GM18511 (cell line): ENCODE results near the gene GDF7.

Experiments
- ATAC-seq: cut with Tn5 transposase; IDR thresholded peaks from one replicate; pipeline ENCODE4 v1.9.1; 2021; ENCODE audit warnings: mild to moderate bottlenecking, moderate library complexity; ENCODE audit not compliant: unreplicated experiment

The GDF7 gene

DNA sequence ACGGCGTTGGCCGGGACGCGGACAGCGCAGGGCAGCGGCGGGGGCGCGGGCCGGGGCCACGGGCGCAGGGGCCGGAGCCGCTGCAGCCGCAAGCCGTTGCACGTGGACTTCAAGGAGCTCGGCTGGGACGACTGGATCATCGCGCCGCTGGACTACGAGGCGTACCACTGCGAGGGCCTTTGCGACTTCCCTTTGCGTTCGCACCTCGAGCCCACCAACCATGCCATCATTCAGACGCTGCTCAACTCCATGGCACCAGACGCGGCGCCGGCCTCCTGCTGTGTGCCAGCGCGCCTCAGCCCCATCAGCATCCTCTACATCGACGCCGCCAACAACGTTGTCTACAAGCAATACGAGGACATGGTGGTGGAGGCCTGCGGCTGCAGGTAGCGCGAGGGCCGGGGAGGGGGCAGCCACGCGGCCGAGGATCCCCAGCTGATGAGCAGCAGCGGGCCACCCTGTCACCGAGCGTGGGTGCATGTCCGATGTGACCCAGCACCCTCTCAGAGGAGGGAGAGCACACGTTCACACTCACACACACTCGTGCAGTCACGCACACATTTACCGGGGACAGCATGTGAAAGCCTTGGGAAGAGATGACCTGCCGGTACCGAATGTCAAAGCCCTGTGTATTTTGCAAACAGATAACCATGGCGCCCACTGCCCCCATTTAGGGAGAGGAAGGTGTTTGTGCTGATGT is 4.2 kb downstream of the GDF7 start:
- no peak for ATAC-seq

DNA sequence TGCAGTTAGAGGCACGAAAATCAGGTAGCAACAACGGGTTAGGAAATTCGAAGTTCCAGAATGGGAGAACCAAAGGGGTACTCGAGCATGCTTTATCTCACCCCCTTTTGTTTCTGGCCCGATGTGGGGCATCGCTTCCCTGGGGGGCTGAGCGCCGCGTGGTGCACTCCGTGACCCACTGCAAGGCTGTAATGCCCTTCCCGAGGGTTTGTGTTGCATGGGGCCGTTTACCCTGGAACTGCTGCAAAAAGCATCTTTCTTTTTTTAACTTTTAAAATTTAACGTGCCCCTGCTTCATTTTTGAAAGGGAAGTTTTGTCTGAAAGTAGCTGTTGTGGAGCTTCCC is 4.8 kb downstream of the GDF7 start:
- ATAC-seq, result no peak

DNA sequence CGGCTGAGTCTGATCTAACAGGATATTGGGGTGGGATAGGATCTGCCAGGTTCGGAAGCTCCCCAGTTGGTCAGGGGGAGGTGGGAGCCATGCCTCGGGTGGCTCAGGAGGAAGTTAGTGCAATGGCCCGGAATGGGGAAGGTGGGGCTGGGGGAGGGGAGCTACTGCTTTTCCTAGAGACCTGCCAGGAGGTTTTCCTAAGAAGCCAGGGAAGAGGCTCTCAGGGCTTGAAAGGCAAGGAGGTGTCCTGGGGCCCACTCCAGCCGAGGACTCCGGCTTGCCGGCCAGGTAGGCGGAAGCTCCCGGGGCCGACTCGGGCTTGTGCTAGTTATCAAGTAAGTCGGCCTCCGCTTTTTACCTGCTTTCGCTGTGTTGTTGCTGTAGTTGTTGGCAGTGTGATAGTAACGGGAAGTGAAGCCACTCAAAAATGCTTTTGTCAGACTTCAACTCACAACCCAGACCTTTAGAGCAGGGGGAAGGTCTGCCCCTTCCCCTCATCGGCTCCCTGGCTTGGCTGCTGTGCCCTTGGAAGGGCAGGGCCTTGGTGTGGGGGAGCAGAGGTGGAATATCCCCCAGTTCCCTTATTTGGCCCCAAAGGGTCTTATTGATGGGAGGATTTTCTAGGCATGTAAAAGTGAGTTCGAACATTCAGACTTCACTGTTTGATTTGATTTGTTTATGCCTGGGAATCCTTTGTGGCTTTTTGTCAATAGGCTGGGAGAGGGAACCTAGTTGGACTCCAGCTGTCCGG is 5.4 kb downstream of the GDF7 start:
- ATAC-seq, result no peak

GRCh38 chr2:20673686-20674308 is 6.9 kb downstream of the GDF7 start:
- no peak for ATAC-seq

- ATAC-seq, result no peak
These were observed 7.5 kb downstream of the GDF7 start for GRCh38 chr2:20674309-20674965.

GRCh38 chr2:20674974-20675679 is 8.2 kb downstream of the GDF7 start:
- ATAC-seq, result no peak

DNA sequence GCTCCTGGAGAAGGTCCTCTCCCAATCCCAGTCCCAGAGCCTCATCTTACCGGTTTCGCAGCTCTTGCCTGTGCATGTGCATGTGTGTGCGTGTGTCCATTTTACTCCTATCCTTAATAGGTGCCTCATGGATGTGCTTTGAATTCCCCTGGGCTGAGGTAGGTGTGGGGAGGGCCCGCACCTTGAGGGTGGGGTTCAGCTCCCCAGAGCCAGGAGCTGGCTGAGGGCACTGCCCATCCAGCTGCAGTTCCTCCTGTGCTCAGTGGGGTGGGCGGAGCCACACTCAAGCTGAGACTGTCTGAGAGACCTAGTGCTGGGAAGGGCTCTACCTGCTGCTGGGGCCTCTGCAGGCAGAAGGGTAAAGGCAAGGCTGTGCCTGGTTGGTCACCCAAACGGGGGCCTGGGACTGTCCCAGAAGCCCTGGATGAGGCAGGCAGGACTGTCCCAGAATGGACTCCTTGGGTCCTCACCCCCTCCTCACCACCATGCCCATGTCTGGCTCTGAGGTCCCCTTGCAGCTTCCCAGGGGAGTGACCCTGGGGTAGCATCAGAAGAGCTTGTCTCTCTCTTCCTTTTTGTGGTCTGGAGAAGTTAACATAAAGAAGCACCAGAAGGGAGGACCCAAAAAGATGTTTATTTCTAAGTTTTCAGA is 8.9 kb downstream of the GDF7 start:
- peak; percentile 68 for ATAC-seq

DNA sequence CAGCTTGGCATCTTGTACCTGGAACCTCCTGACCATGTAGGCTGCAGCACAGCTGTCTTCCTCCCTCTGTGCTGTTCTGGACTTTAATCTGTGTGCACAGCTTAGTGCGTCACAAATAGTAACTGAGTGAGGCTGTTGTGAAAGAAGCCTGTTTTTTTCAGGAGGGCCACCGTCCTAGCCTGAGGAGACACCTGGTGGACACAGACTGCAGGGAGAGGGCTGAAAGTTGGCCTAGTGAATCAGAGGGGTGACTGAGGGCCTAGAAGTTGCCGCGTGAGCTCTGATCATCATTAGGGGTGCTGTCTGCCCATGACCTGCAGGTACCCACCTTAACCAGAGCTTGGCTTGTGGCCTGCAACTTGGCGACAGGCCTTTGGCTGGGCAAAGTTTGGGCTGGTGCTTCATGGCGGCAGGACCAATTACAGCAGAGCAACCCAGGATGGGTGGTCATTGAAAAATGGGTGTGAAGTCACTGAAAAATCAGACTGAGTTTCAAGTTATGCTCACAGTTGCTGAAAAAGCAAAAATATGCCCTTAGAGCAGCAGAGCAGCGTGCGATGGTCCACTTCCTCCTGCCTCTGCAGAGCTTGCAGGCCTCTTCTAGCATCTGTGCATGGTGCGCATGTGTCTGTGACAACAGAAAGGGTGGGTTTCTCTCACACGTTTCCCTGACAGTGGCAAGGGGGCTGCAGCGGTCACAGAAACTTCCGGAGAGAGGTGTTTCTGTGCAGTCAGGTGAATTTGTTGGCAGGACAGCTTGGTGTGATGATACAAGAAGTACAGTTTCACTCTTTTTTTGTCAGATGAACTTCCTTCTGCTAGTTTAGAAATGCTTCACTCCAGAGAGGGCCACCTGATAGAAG is 9.6 kb downstream of the GDF7 start:
- ATAC-seq, result peak; percentile 75

GRCh38 chr2:20677301-20678085 is 10.5 kb downstream of the GDF7 start:
- ATAC-seq, result peak; percentile 42

GRCh38 chr2:20678086-20678395 is 11.1 kb downstream of the GDF7 start:
- ATAC-seq, result no peak

GRCh38 chr2:20678780-20679179 is 11.8 kb downstream of the GDF7 start:
- no peak for ATAC-seq

- ATAC-seq, result no peak
These were observed 13.9 kb downstream of the GDF7 start for GRCh38 chr2:20680744-20681375.

DNA sequence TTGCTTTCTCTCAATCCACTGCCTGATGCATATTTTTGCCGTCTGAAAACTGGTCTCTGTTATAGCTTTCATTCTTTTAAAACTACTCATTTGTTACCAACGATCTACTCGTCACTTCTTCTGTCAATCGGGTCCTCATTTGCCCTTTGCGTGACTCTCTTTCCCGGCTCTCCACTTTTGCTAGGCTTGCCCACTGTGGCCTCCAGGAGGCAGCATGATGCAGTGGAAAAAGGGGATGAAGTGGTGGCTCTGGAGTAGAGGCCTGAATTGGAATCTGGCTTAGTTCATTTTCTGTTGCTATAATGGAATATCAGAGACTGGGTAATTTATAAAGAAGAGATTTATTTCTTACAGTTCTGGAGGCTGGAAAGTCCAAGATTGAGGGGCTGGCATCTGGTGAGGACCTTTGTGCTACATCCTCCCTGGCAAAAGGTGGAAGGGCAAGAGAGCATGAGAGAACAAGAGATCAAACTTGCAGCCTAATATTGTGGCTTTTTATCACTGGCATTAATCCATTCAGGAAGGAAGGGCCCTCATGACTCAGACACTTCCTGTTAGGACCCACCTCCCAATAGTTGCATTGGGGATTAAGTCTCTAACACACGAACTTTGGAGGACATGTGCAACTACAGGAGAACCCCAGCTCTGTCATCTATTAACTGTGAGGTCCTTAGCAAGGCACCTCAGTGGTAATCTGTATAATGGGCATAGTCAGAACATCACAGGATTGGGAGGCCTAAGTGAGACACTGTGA is 15.4 kb downstream of the GDF7 start:
- no peak for ATAC-seq

DNA sequence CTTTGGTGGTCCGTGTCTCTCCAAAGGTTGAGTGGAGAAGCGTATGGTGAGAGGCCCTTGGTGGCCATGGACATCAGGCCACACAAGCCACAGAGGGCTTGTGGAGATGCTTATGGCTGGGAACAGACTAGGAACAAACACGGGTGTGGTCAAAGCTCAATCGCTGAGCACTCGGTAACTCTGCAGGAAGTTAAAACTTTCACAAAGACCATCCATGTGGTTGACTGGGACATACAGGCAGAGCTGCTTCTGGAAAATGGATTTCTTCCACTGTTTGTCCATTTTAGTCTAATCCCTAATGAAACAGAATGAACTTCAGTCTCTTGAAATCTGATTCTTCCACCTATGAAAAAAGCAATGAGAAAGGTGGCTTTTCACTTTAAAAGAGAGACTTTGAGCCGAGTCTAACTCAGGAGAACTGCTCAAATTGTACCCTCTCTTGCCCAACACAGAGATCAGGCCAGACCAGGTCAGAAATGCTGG is 17.7 kb downstream of the GDF7 start:
- no peak for ATAC-seq

DNA sequence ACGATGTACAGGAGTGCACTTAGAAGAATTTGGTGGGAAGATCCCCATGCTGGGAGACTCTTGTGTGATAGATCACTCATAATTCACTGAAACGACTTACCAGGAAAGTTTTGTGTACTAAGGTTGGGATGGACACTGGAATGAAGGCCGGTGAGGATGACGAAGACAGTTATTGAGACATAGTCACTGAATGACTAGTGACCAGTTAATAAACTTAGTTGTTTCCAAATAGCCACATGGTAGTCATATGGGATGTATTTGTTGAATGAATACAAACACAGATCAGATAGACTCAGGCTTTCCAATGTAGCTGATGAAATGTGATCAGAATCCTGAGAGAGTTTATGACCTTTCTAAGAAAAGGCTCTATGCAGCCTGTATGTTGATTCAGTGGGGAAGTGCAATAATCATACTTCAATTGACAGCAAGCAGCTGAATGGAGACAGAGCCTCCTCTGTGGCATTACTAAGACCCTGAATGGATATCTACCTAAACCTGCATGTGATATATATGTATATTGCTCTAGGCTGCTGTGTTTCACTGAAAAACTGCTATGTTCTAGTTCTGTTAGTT is 20.4 kb downstream of the GDF7 start:
- ATAC-seq, result no peak

DNA sequence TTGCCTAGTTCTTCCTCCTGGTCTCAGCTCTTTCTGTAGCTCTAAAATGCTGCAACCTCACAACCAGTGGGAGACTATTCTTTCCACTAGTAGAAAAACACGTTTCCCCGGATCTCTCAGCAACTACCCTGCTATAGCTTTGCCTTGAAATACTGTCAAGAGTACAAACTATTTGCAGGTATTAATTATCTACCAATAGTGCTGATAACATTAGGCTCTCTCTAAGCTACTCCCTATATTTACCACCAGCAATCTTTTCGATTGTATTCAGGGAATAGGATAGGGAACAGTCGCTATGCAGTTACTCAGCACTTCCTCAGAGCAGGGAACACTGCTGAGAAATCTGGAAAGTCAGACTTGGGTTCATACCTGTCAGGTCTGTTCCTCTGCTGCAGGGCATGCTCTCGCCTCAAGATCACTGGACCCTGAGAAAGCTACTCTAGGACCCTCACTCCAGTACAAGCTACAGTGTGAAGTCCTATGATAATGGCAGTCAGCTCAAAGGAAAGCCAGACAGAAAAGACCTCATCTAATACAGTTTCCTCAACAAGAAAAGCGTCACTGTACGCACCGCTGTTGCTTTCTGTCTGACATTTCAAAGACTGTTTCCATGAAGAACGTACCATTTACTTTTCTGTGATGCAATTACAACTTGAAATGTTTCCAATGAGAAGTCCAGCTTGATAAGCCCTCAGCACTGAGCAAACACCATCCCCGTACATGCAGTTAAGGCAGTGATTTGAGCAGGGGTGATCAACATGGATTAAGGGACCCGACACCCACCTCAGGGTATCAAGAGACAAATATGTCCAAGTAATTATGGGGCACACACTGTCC is 22.7 kb downstream of the GDF7 start:
- no peak for ATAC-seq
